HEK293 (cell line): Measurements from ENCODE around the gene TUBB2A.
"Not testable (repeated sequence)": the region's sequence is repeated elsewhere in the genome, so short reads cannot be mapped to it uniquely, and the experiment has no call there.

Experiments used
- CTCF ChIA-PET: fragments of 350-600 bp; formaldehyde crosslinking; extraction: SDS; loops from one replicate; lab custom pipeline; 2021; ENCODE audit warnings: antibody characterized with exemption; lab: Yijun Ruan, JAX
- POLR2A ChIA-PET: fragments of 300-600 bp; formaldehyde crosslinking; extraction: SDS; loops from one replicate; lab custom pipeline; 2020; ENCODE audit warnings: antibody characterized with exemption, inconsistent platforms; lab: Yijun Ruan, JAX
- H3K27ac ChIP-seq: fragments of 200-500 bp; sonication (Bioruptor generic); 2 replicates; pipeline ENCODE4 v1.5.1; 2014; ENCODE audit warnings: low read depth, low read length, control low read depth, inconsistent platforms; ENCODE audit errors: extremely low read depth
- H3K36me3 ChIP-seq, 2 experiments: fragments of 200-500 bp in 1 of 2; sonication (Bioruptor generic) in 1 of 2; 1 replicate in 1 of 2; 2 replicates in 1 of 2; pipeline ENCODE4 v1.5.1; 2014 to 2017; ENCODE audit warnings: inconsistent platforms in 2 of 2, low read length in 2 of 2; ENCODE audit not compliant: control insufficient read depth in 2 of 2, insufficient read depth in 1 of 2
- H3K4me1 ChIP-seq: fragments of 200-500 bp; sonication (Bioruptor generic); 2 replicates; pipeline ENCODE4 v1.5.1; 2014; ENCODE audit warnings: mild to moderate bottlenecking, low read length, inconsistent platforms; ENCODE audit not compliant: control insufficient read depth, insufficient read depth
- H3K4me3 ChIP-seq: 2 replicates; pipeline ENCODE4 v1.5.1; 2011; ENCODE audit warnings: low read depth, mild to moderate bottlenecking, control low read depth, low read length, moderate library complexity
- H3K9me3 ChIP-seq: fragments of 200-500 bp; sonication (Bioruptor generic); 2 replicates; pipeline ENCODE4 v1.5.1; 2014; ENCODE audit warnings: low read depth, low read length, inconsistent platforms; ENCODE audit not compliant: control insufficient read depth, insufficient read depth
- BCL11A ChIP-seq: fragments of 450-650 bp; formaldehyde crosslinking; IDR thresholded peaks from 2 replicates; pipeline ENCODE4 v1.5.1; 2016; ENCODE audit warnings: low read depth, missing biosample characterization, missing genetic modification characterization
- CTCF ChIP-seq: fragments of 450-650 bp; formaldehyde crosslinking; IDR thresholded peaks from 2 replicates; pipeline ENCODE4 v1.5.1; 2016; ENCODE audit warnings: missing biosample characterization, missing genetic modification characterization
- GLI4 ChIP-seq: fragments of 450-650 bp; formaldehyde crosslinking; IDR thresholded peaks from 2 replicates; pipeline ENCODE4 v1.5.1; 2016; ENCODE audit warnings: missing biosample characterization, missing genetic modification characterization
- GLIS1 ChIP-seq: fragments of 450-650 bp; formaldehyde crosslinking; IDR thresholded peaks from 2 replicates; pipeline ENCODE4 v1.5.1; 2016; ENCODE audit warnings: missing biosample characterization, missing genetic modification characterization
- KLF1 ChIP-seq: fragments of 450-650 bp; formaldehyde crosslinking; IDR thresholded peaks from 2 replicates; pipeline ENCODE4 v1.5.1; 2016; ENCODE audit warnings: missing biosample characterization, missing genetic modification characterization
- KLF10 ChIP-seq: fragments of 450-650 bp; IDR thresholded peaks from 2 replicates; pipeline ENCODE4 v1.5.1; 2018; ENCODE audit warnings: missing biosample characterization, mild to moderate bottlenecking, missing genetic modification characterization
- PBX3 ChIP-seq: sonication (generic); formaldehyde crosslinking; IDR thresholded peaks from 2 replicates; pipeline ENCODE4 v1.8.1; 2022; ENCODE audit warnings: mild to moderate bottlenecking, moderate library complexity, missing genetic modification reagents
- REST ChIP-seq: fragments of 450-650 bp; formaldehyde crosslinking; IDR thresholded peaks from 2 replicates; pipeline ENCODE4 v1.5.1; 2016; ENCODE audit warnings: missing biosample characterization, missing genetic modification characterization
- SP2 ChIP-seq: fragments of 450-650 bp; formaldehyde crosslinking; IDR thresholded peaks from 2 replicates; pipeline ENCODE4 v1.5.1; 2016; ENCODE audit warnings: missing biosample characterization, missing genetic modification characterization
- SP3 ChIP-seq: fragments of 450-650 bp; formaldehyde crosslinking; IDR thresholded peaks from 2 replicates; pipeline ENCODE4 v1.5.1; 2016; ENCODE audit warnings: missing biosample characterization, missing genetic modification characterization
- TCF7L2 ChIP-seq: IDR thresholded peaks from 2 replicates; pipeline ENCODE4 v1.6.1; 2011; ENCODE audit warnings: low read depth, mild to moderate bottlenecking, inconsistent platforms, low read length, moderate library complexity, borderline replicate concordance
- ZBTB20 ChIP-seq: fragments of 450-650 bp; formaldehyde crosslinking; IDR thresholded peaks from 2 replicates; pipeline ENCODE4 v1.5.1; 2016; ENCODE audit warnings: missing biosample characterization, missing genetic modification characterization
- ZBTB44 ChIP-seq: fragments of 450-650 bp; IDR thresholded peaks from 2 replicates; pipeline ENCODE4 v1.5.1; 2018; ENCODE audit warnings: missing biosample characterization, mild to moderate bottlenecking, missing genetic modification characterization
- ZNF184 ChIP-seq: fragments of 450-650 bp; IDR thresholded peaks from 2 replicates; pipeline ENCODE4 v1.5.1; 2018; ENCODE audit warnings: missing biosample characterization, mild to moderate bottlenecking, missing genetic modification characterization
- ZNF248 ChIP-seq: fragments of 450-650 bp; formaldehyde crosslinking; IDR thresholded peaks from 2 replicates; pipeline ENCODE4 v1.5.1; 2017; ENCODE audit warnings: missing biosample characterization, missing genetic modification characterization
- ZNF398 ChIP-seq: fragments of 450-650 bp; formaldehyde crosslinking; IDR thresholded peaks from 2 replicates; pipeline ENCODE4 v1.5.1; 2017; ENCODE audit warnings: missing biosample characterization, missing genetic modification characterization
- ZNF791 ChIP-seq: fragments of 450-650 bp; formaldehyde crosslinking; IDR thresholded peaks from 2 replicates; pipeline ENCODE4 v1.5.1; 2016; ENCODE audit warnings: missing biosample characterization, missing genetic modification characterization
- ZSCAN30 ChIP-seq: fragments of 450-650 bp; IDR thresholded peaks from 2 replicates; pipeline ENCODE4 v1.5.1; 2018; ENCODE audit warnings: missing biosample characterization, mild to moderate bottlenecking, missing genetic modification characterization, moderate library complexity

TUBB2A gene

GRCh38 chr6:3156184-3157130 is 887 bp downstream of the TUBB2A start (continued):
- TF ChIP-seq REST (tag by site-specific recombination) (peak; percentile 83), ZNF398 (0 out of 2 replicates have a peak, but pooled peaks have one; percentile 35), ZBTB44 (tag by site-specific recombination) (peak; percentile 51; the same call in 1 of the 2 replicates), ZBTB20 (tag by site-specific recombination) (0 out of 2 replicates have a peak, but pooled peaks have one; percentile 10), KLF1 (peak; percentile 46; the same call in 1 of the 2 replicates), BCL11A (tag by site-specific recombination) (0 out of 2 replicates have a peak, but pooled peaks have one; percentile 17), SP2 (0 out of 2 replicates have a peak, but pooled peaks have one; percentile 9), GLIS1 (tag by site-specific recombination) (peak; percentile 88)

- H3K9me3 ChIP-seq, POLR2A ChIA-PET, H3K4me3 ChIP-seq, H3K27ac ChIP-seq, H3K4me1 ChIP-seq: not testable (repeated sequence)
- H3K36me3 ChIP-seq, result peaks cover 6 to 26% of the 10 kb centered on the region in 2 experiments
- CTCF ChIA-PET, result interaction anchor here (1.1 kb wide), 1 partner anchor 96 kb away, joined by 5 read pairs; no protein-coding TSS in a partner anchor
Measured at GRCh38 chr6:3155416-3155815, 1.9 kb downstream of the TUBB2A start.

GRCh38 chr6:3152689-3153088 is 4.7 kb downstream of the TUBB2A start:
- Histone ChIP-seq H3K27ac (no peak overlapping the region), H3K36me3 (peaks cover 6 to 35% of the 10 kb centered on the region in 2 experiments), H3K4me1 (no peaks in the 10 kb centered on the region), H3K4me3 (no peak overlapping the region), H3K9me3 (no peaks in the 10 kb centered on the region)
- CTCF ChIA-PET, result interaction anchor here (0.7 to 1.0 kb wide), 4 partner anchors 25 to 97 kb away, joined by 3 read pairs; no protein-coding TSS in a partner anchor
- TF ChIP-seq PBX3 (CRISPR knock-in tag) (no peak), CTCF (no peak), KLF10 (tag by site-specific recombination) (no peak), GLI4 (tag by site-specific recombination) (no peak), ZNF248 (tag by site-specific recombination) (no peak), ZSCAN30 (tag by site-specific recombination) (no peak), TCF7L2 (no peak), SP3 (tag by site-specific recombination) (no peak), ZNF791 (no peak), ZNF184 (tag by site-specific recombination) (no peak)
- POLR2A ChIA-PET, result interaction anchor here (1.2 kb wide), 1 partner anchor 10 kb away, joined by 4 read pairs; no protein-coding TSS in a partner anchor
